Transverse colon (tissue), 4 donors: ENCODE data around the gene TMED3.

Experiments used
- EP300 ChIP-seq: sonication (generic); formaldehyde crosslinking; IDR thresholded peaks from one replicate; pipeline ENCODE4 v1.6.1; 2017; ENCODE audit warnings: antibody characterized with exemption, low read depth
- POLR2A ChIP-seq: fragments of 450-650 bp; IDR thresholded peaks from one replicate; pipeline ENCODE4 v1.6.1; 2016; ENCODE audit warnings: antibody characterized with exemption, mild to moderate bottlenecking, moderate library complexity
- POLR2AphosphoS5 ChIP-seq, 3 donors: sonication (generic); formaldehyde crosslinking; IDR thresholded peaks; one replicate each; pipeline ENCODE4 v1.6.1; 2016; ENCODE audit warnings: antibody characterized with exemption in 3 of 3
- TF ChIP-seq, protein P1 (sequence below), 5 experiments: fragments of 200-600 bp in 3 of 5; fragments of 450-650 bp in 2 of 5; sonication (generic) in 3 of 5; IDR thresholded peaks; 1 replicate in 2 of 5; 2 replicates in 3 of 5; pipeline ENCODE4 v1.5.1; 2016 to 2017; ENCODE audit warnings: antibody characterized with exemption in 5 of 5, inconsistent platforms in 3 of 5, mild to moderate bottlenecking in 2 of 5, moderate library complexity in 1 of 5

DNA sequence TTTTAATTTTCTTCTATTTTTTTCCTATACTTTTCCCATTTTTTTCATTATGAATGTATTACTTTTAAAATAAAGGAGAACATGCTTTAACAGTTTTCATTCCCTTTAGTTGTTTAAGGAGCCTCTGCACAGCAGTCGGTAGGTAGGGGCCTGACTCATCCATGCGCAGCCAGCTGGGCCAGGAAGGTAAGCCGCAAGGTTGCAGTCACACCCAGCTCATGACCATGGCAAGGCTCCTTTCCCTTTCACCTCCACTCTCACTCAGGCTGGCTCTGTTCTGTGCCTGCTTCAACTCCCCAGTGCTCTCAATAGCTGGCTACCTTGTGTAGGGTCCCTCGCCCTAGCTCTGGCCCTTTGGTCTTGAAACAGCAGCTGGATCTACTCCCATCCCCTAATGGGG lies 45.7 kb upstream of the TMED3 start:
- TF ChIP-seq, protein P1, sequence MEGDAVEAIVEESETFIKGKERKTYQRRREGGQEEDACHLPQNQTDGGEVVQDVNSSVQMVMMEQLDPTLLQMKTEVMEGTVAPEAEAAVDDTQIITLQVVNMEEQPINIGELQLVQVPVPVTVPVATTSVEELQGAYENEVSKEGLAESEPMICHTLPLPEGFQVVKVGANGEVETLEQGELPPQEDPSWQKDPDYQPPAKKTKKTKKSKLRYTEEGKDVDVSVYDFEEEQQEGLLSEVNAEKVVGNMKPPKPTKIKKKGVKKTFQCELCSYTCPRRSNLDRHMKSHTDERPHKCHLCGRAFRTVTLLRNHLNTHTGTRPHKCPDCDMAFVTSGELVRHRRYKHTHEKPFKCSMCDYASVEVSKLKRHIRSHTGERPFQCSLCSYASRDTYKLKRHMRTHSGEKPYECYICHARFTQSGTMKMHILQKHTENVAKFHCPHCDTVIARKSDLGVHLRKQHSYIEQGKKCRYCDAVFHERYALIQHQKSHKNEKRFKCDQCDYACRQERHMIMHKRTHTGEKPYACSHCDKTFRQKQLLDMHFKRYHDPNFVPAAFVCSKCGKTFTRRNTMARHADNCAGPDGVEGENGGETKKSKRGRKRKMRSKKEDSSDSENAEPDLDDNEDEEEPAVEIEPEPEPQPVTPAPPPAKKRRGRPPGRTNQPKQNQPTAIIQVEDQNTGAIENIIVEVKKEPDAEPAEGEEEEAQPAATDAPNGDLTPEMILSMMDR (IDR thresholded peaks at IDR 0.05): no peak
- TF ChIP-seq POLR2A: no peak
- TF ChIP-seq POLR2AphosphoS5 (IDR thresholded peaks at IDR 0.05): no peak
- TF ChIP-seq EP300: no peak
